Left renal pelvis (tissue), 4 donors: ENCODE measurements around the gene BUD31. TPM values are rescaled to one million over a fixed set of nuclear protein-coding genes. Genes with fewer than 3 reads are reported as not detected.
"Not testable (repeated sequence)": the region's sequence is repeated elsewhere in the genome, so short reads cannot be mapped to it uniquely, and the experiment has no call there.

ENCODE experiments used
- DNase-seq, 4 donors: peaks; one replicate each; pipeline ENCODE4 v3.0.0-alpha.2; 2013; ENCODE audit warnings: low read depth in 4 of 4, low spot score in 3 of 4
- polyA plus RNA-seq, 4 donors: library from polyadenylated mRNA; unstranded; fragments of 120-200 nt; gene quantifications; one replicate each; pipeline ENCODE4 v1.2.1, GENCODE V29; 2013; ENCODE audit not compliant: insufficient read length in 4 of 4

BUD31 gene
- polyA plus RNA-seq = 100 to 1,000 TPM in 3 of 4 donors, 10 to 100 TPM in 1; 94.8 to 124 (median 108) TPM

DNA sequence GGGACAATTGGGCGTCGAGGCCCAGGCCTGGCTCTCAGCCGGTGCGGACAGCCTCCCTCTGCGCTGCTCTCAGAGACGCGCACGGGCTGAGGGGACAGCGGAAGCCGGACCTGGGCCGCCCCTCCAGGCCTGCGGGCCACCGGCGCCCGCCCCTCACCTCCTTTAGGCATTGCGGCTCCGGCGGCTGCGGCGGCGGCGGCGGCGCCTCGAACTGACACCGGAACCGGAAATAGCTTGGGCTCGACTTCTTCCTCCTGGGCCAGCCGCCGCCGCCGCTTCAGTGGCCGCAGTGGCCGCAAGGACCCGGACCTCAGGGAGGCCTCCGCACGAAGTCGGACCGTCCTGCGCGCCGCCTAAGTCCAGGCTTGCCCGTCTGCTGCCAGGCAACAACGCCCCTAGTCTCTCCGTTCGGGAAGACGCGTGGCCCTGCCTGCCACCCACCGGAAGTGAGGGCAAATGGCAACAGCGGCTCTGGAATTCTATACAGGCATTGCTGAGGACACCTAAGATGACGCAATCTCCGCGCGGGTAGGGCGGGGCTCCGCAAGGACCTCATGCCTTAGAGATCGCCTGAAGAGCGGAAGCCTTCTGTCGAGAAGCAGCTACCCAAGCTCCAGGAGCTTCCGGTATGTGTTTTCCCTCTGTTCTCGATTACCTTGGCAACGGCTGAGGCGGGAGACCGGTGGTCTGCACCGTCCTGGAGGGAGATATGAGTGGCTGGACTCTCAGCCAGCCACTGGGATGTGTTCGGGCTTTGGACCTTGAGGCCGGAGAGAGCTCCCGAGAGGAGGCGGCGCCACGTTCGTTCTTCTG lies at the start of gene BUD31, which contains the start of gene PDAP1:
Gene BUD31, plus strand, starts transcription at position 591 of the 813 bp plus-strand sequence. CDS start 2,124 bp downstream, outside the sequence.
Gene PDAP1, minus strand, starts transcription at position 219 of the 813 bp plus-strand sequence. Its CDS starts 49 bp downstream, at position 170.
- peak; percentile 89 to 93 (median 91) for DNase-seq

DNA sequence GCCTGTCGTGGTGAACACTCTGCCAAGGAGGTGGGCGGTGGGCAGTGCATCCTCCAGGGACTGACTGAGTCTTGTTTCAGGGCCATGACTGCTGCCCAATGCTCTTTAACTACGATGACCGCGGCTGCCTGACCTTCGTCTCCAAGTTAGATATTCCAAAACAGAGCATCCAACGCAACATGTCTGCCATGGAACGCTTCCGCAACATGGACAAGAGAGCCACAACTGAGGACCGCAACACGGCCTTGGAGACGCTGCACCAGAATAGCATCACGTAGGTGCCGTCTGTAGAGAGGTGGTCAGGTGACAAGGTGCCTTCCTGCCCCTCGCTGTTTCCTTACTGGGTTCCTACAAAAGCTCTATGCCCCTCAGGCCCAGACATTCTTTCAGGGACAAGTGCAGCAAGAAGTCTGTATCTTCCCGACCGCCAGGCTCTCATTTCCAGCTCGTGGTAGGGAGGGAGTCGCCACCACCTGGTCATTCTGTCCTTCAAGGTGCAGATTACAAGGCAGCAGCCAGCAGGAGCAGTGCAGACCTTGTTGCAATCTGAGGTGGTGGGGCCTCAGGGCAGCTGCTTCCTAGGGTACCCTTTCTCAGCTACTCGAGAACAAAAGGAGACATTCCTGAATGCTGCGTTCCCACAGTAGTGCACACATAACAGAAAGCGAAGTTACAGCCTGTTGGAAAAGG lies 49.2 kb upstream of the BUD31 start:
- DNase-seq = no peak

DNA sequence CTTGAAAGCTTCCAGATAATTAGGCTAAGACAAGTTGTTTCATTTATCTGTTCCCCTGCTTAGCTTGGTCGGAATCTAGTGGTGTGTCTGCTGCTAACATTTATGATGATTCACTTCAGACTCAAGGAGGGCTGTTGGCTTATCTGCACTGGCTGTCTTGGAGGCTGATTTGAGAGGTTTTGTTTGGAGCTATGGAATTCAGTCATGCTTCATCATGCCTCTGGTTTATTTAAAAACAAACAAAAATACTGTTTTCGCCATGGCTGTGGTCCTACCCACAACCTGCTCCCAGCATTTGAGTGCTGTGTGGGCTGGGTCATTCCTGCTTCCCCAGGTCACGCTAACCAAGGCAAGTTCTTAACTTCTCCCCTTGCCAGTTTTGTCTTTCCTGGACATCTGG lies 46.0 kb upstream of the BUD31 start:
- no peak for DNase-seq

DNA sequence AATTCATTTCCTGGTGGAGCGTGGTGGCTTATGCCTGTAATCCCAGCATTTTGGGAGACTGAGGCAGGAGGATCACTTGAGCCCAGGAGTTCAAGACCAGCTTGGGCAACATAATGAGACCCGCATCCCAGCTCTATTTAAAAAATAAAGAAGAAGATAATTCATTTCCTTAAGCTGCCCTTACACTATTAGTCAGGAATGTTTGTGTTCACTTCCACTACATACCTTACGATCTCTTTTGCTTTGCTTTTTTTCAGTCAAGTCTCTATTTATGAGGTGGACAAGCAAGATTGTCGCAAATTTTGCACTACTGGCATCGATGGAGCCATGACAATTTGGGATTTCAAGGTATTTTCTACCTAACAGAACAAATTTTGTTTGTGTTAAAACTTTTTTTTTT lies 45.5 kb upstream of the BUD31 start:
- DNase-seq = no peak

DNA sequence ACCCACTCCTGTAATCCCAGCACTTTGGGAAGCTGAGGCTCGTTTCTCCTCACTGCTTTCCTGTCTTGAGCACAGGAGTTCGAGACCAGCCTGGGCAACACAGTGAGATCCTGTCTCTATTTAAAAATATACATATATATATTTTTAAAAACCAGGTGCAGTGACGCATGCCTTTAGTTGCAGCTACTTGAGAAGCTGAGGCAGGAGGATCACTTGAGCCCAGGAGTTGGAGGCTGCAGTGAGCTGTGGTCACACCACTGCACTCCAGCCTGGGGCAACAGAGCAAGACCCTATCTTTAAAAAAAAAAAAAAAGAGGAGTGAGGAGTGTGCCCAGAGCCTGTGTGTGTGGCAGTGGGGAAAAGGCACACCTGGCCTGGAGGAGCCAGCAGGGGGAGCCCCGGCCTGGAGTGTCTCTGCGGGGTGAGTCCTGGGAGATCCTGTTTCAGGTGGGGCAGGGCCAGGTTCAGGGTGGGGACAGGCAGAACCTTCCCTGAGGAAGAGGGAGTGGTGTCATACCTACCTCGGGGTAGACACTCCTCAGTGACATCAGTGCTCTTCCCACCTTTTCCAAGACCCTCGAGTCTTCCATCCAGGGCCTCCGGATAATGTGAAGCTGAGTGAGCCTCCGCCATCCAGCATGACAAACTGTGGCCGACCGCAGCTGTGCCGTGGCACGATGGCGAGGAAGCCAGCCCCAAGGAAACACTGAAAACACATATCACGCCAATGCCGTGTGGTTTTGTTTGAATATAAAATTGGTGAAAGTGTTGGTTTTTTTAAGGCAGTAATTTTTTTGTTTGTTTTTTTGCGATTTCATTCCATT lies 43.2 kb upstream of the BUD31 start:
- no peak for DNase-seq

DNA sequence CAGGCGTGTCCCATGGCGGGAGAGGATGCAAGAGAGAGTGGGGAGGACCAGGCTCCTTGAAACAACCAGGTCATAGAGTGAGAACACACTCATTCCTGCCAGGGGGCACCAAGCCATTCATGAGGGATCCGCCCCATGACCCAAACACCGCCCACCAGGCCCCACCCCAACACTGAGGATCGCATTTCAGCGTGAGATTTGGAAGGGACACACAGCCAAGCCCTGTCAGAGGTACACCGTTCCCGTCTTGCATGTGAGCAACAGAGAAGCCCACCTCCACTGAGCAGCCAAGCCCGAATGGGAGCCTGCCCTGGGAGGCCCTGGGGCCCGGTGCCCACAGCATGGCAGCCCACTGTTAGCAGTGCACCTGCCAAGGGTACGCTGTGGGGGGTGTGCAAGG lies 42.1 kb upstream of the BUD31 start:
- DNase-seq = no peak

DNA sequence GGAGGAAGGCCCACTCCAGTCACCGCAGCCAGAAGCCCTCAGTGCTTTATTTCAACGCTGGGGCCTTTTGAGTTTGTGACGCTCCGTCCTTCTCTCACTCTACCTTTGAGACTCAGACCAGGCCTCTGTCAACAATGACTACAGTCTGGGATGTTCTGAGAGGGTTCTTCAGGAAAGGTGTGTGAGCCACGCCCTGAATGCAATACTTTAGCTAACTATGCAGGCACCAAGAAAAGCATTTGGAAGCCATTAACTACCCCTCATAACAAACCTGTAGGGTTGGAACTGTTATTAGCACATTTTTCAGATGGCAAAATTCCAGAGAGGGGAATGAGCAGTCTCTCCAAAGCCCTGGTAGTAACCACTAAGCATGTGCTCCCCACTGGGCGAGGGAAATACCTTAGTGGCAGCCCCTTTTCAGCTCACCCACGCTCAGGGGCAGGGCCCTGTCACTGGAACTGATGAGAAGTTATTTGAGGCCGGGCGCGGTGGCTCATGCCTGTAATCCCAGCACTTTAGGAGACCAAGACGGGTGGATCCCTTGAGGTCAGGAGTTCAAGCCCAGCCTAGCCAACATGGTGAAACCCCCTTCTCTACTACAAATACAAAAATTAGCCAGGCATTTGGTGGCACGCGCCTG lies 39.9 kb upstream of the BUD31 start:
- DNase-seq = no peak

DNA sequence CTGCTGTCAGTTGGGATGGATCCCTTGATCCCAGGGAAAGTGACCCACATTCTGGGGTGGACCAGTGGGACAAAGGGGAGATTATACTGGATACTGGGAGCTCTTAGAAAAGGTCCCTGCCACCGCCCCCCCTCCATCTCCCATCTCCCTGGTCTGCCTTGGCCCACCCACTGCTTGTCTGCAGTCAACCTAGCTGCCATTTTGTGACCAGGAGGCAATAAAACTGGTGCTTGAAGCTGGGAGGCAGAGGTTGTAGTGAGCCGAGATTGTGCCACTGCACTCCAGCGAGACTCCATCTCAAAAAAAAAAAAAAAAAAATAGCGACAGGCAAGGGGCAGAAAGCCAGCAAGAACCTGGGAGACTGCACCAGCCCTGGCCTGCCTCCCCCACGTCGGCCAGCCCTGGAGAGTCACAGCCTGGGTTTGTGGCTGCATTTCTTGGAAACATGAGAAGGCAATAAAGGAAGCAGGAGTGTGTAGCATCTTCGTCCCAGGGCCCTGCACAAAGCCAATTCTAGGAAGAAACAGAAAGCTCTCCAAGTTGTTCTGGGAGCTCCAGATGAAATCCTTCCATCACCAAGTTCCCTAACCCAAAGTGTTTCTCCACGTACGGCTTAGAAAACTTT lies 38.9 kb upstream of the BUD31 start:
- no peak for DNase-seq

DNA sequence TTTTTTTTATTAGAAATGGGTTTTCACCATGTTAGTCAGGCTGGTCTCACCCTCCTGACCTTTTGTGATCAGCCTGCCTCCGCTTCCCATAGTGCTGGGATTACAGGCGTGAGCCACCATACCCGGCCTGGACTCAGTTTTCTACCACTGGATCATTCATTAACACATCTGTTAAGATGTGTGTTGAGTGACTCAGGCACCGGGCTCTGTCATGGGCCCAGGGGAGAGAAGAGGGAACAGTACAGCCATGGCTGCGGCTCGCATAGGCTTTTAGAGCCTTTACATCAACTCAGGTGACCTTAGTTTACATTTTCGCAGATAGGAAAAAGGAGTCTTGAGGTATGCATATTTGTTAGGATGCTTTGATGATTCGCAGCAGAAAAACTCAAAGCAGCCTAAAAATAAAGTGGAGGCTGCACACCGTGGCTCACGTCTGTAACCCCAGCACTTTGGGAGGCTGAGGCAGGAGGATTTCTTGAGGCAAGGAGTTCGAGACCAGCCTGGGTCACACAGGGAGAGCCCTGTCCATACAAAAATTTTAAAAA lies 37.3 kb upstream of the BUD31 start:
- no peak for DNase-seq

DNA sequence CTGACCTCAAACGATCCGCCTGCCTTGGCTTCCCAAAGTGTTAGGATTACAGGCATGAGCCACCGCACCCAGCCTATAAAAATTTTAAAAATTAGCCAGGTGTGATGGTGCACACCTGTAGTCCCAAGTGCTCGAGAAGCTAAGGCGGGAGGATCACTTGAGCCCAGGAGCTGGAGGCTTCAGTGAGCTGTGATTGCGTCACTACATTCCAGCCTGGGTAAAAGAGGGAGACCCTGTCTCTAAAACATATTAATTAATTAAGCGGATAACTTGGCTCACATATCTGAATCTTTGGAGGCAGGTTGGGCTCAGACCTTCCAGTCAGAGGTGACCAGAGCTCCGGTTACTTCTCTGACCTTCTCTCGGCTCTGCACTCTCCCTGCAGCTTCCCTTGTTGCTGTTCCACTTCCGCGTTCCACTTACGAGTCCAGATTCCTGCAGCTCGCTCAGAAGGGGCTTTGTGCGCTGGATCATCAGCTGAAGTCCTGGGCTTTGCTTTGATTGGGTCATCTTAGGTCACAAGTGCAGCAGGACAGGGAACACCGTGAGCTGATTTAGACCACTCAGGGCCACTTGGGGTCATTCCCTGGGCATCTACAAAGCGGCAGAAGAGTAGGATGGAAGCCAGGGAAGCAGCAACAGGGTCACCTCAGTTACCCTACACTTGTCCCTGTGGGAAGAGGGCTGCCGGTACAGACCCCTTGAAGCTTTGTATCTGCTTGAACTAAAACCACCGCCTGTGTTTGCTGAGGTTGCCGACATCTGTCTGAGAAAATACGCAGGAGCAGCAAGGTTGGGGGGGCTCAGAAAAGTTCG lies 36.3 kb upstream of the BUD31 start:
- DNase-seq = peak in 1 of 4 donors; percentile 60

DNA sequence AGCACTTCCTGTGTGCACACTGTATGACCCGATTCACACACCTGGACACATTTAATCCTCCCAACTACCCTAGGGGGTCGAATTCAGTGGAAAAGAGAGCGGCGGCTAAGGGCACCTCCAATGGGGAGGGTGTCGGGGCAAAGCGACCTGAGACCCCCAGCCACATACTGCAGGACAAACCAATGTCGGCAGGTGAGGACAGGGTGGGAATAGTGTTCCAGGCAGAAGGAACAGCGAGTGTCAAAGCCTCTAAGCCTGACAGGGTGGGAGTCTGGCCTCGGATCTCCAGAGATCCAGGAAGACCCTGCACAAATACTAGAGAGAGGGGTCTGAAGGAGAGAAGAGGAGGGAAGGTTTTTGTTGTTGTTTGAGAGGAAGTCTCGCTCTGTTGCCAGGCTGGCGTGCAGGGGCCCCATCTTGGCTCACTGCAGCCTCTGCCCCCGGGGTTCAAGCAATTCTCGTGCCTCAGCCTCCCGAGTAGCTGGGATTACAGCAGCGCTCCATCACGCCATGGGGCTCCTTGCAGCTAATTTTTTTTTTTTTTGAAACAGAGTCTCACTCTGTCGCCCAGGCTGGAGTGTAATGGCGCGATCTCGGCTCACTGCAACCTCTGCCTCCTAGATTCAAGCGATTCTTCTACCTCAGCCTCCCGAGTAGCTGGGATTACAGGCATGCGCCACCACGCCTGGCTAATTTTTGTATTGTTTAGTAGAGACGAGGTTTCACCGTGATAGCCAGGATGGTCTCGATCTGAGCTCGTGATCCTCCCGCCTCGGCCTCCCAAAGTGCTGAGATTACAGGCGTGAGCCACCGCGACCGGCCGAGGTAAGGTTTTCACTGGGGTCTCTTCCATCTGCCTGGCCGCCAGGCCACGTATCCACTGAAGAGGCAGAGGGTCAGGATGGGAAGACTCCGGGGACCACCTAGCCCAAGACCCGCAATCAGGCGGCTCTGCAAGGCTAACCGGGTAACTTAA lies 35.4 kb upstream of the BUD31 start:
- no peak for DNase-seq

DNA sequence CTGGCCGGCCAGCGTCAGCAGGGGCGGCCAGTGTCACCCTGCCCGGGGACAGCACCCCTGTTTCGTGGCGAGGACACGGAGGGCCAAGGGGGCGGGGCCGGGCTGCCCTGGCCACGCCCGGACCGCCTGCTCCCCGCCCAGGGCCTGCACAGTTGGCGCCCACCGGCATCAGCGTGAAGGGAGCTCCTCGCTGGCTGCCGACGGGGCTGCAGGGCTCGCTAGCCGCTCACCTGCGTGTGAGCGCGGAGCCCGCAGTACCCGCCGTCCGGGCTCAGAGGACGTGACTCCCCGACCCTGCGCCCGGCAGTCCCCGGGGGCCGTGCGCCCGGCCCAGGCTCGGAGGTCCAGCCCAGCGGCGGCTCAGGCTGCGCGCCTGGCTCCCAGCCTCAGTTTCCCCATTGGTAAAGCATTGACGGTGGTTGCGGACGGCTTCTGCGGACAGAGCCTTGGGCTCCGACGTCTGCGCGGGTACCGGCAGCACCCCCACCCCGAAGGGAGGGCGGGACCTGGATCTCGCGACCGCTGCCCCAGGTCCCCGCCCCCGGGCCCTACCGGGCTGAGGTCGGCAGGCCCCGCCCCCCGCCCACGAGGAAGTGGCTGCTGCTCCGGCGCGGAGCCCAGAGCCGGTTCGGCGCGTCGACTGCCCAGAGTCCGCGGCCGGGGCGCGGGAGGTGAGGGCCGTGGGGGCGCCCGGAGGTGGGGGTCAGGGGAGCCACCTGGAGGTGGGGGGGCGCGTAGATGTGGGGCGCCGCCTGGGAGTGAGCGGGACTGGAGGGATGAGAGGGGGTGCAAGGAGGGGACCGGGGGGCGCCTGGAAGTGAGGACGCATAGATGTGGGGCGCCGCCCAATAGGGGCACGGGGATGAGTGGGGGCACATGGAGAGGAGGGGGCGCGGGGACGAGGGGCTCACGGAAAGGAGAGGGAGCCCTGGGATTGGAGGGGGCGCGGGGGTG lies 34.4 kb upstream of the BUD31 start, which contains the start of gene ARPC1B:
Gene ARPC1B, plus strand, starts transcription at position 620 of the 954 bp plus-strand sequence. CDS start 10,985 bp downstream, outside the sequence.
- no peak for DNase-seq

DNA sequence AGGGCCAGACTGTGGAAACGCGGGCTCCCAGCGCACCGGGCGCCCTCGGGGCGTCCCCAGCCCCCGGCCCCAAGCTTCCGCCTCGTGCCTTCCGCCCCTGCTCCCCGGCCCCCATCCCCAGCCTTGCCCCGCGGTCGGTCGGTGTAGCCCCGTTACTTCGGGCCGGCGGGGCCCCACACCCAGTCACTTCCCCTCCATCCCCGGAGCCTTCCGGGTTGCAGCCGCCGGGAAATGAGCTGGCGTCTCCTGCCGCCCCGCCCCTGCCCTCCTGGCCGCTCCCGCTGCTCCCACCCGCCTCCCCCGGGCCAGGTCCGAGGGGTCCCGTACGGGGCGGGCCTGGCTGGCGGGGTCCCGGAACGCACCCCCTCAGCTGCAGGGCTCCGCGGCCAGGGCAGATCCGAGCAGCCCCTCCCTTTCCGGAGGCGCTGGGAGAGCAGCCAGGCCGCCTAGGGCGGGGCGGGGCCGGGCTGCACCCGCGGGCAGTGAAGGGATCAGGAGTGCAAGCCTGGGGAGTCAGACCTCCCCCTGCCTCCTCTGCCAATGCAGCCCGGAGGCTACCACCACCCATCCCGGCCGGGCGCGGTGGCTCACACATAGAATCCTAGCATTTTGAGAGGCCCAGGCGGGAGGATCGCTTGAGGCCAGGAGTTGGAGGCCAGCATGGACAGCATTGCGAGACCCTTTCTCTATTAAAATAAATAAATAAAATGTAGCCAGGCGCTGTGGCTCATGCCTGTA lies 33.5 kb upstream of the BUD31 start:
- DNase-seq = no peak

DNA sequence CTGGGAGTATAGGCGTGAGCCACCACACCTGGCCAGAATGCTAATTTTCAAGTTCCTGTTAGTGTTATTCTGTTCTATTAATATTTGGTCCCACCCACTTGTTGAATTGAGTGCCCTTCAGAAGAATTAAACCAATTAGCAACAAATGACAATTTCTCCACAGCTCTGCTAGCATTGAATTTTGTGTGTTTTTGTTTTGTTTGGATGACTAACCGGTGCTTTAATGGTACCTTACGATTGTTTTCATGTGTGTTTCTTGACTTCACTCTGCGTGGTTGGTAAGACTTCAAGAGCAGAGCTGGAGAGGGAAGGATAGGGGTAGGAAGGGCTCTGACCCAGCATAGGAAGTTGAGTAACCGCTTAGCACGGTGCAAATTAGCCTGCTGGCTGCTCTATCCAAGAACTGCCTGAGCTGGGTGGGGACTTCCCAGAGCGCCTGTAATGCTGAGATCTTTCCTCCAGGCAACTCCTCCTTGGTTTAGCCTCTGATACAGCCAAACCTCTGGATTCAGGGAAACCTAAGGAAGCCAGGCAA lies 29.7 kb upstream of the BUD31 start:
- no peak for DNase-seq

DNA sequence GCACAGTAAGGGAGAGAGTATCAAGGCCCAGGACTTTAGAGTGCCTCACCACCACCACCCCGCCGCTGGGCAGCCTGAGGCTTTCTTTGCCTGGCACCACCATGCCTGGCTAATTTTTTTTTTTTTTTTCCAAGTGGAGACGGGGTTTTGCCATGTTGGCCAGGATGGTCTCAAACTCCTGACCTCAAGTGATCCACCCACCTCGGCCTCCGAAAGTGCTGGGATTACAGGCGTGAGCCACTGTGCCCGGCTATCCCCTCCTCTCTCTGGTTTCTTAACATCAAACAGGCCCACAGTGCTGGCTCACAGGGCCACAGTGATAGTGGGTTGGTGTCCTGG lies 29.1 kb upstream of the BUD31 start:
- DNase-seq = not testable (repeated sequence)
